ENCODE measurements around the gene LRRC2. TPM values are rescaled to one million over a fixed set of nuclear protein-coding genes. Genes with fewer than 3 reads are reported as not detected.

Gene LRRC2
- total and polyA plus RNA-seq, 4 donors: 0.09 to 3.1 (median 0.73) TPM

DNA sequence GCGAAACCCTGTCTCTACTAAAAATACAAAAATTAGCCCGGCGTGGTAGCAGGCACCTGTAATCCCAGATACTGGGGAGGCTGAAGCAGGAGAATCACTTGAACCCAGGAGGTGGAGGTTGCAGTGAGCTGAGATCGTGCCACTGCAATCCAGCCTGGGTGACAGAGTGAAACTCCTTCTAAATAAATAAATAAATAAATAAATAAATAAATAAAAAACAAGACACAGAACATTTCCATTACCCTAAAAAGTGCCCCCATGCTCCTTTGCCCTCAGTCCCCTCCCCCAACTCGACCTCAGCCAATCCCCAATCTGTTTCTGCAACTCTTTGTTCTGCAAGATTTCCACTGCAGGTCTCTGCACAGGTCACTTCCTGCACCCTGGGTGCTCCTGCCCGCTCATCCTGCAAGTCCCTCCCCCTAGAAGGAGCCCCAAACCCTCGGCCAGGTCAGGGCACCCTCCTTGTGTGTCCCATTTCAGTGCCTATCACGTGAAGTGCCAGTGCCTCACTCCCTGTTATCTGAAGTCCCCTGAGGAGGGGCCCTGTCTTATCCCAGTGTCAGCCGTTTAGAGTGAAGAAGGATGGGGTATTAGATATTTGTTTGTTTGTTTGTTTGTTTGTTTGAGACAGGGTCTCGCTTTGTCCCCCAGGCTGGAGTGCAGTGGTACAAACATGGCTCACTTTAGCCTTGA is 47.4 kb upstream of the LRRC2 start:
- H3K9me3 ChIP-seq (ENCODE audit: control insufficient read depth in 4 of 4, insufficient read depth in 3 of 4, low read length in 3 of 4): no peaks in the 10 kb centered on the region
- peaks cover 0 to 22% (median 3%) of the 10 kb centered on the region in 5 donors for H3K4me1 ChIP-seq (ENCODE audit: control insufficient read depth in 5 of 5, insufficient read depth in 5 of 5, low read length in 5 of 5)
- TF ChIP-seq, protein P1, sequence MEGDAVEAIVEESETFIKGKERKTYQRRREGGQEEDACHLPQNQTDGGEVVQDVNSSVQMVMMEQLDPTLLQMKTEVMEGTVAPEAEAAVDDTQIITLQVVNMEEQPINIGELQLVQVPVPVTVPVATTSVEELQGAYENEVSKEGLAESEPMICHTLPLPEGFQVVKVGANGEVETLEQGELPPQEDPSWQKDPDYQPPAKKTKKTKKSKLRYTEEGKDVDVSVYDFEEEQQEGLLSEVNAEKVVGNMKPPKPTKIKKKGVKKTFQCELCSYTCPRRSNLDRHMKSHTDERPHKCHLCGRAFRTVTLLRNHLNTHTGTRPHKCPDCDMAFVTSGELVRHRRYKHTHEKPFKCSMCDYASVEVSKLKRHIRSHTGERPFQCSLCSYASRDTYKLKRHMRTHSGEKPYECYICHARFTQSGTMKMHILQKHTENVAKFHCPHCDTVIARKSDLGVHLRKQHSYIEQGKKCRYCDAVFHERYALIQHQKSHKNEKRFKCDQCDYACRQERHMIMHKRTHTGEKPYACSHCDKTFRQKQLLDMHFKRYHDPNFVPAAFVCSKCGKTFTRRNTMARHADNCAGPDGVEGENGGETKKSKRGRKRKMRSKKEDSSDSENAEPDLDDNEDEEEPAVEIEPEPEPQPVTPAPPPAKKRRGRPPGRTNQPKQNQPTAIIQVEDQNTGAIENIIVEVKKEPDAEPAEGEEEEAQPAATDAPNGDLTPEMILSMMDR (IDR thresholded peaks at IDR 0.05; ENCODE audit: control extremely low read depth, extremely low read depth): no peak
- WGBS, 2 donors: 86% methylated on average over 10 of the region's 10 CpGs
- no peak overlapping the region for H3K9ac ChIP-seq (ENCODE audit: insufficient read depth in 1 of 2, low read length in 2 of 2)
- no peak for ATAC-seq (ENCODE audit: insufficient read depth, low FRiP score)
- DNase-seq: no peak
- peaks cover 0 to 2% (median 0%) of the 10 kb centered on the region in 3 donors for H3K27me3 ChIP-seq (ENCODE audit: control insufficient read depth in 3 of 3, insufficient read depth in 3 of 3, low read length in 2 of 3)
- no peak overlapping the region for H3K4me3 ChIP-seq
- no peak overlapping the region for H3K27ac ChIP-seq (ENCODE audit: low read depth in 1 of 2, low read length in 1 of 2)
- no peaks in the 10 kb centered on the region for H3K36me3 ChIP-seq (ENCODE audit: control insufficient read depth in 4 of 4, insufficient read depth in 4 of 4, low read length in 4 of 4)

DNA sequence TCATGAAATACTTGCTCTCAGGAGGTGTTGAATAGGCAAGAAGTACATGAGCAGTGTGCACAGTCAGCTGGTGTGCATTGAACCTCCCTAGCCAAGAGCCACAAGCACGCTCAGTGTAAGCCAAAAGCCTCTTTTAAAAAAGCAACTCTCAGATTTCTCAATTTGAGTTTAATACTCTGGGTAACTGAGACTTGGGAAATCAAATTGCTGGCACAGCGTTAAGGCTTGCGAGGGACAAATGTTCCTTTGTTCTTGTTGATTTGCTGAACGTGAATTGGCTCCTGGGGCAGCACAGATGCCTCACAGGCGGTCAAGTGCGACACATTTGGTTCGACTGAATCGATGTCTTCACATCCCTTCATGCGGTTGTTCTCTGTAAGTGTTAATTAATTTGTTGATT is 46.2 kb upstream of the LRRC2 start, which contains the start of gene FAM240A:
Gene FAM240A, plus strand, starts transcription at position 202 of the 400 bp plus-strand sequence. Its CDS starts 159 bp downstream, at position 361.
- Histone ChIP-seq H3K27me3 (ENCODE audit: control insufficient read depth in 3 of 3, insufficient read depth in 3 of 3, low read length in 2 of 3) (peaks cover 0 to 2% (median 0%) of the 10 kb centered on the region in 3 donors), H3K4me3 (no peak within 1 kb of the TSS), H3K27ac (ENCODE audit: low read depth in 1 of 2, low read length in 1 of 2) (no peak within 1 kb of the TSS), H3K4me1 (ENCODE audit: control insufficient read depth in 5 of 5, insufficient read depth in 5 of 5, low read length in 5 of 5) (peaks cover 0 to 22% (median 3%) of the 10 kb centered on the region in 5 donors), H3K36me3 (ENCODE audit: control insufficient read depth in 4 of 4, insufficient read depth in 4 of 4, low read length in 4 of 4) (no peaks in the 10 kb centered on the region), H3K9me3 (ENCODE audit: control insufficient read depth in 4 of 4, insufficient read depth in 3 of 4, low read length in 3 of 4) (no peaks in the 10 kb centered on the region), H3K9ac (ENCODE audit: insufficient read depth in 1 of 2, low read length in 2 of 2) (no peak within 1 kb of the TSS)
- ATAC-seq (ENCODE audit: insufficient read depth, low FRiP score) (no peak), DNase-seq (peak in 2 of 3 donors; percentile 64 to 84)
- WGBS, 2 donors: 58 to 71% methylated on average over 9 of the region's 9 CpGs
- TF ChIP-seq, protein P1 (IDR thresholded peaks at IDR 0.05; ENCODE audit: control extremely low read depth, extremely low read depth): no peak

DNA sequence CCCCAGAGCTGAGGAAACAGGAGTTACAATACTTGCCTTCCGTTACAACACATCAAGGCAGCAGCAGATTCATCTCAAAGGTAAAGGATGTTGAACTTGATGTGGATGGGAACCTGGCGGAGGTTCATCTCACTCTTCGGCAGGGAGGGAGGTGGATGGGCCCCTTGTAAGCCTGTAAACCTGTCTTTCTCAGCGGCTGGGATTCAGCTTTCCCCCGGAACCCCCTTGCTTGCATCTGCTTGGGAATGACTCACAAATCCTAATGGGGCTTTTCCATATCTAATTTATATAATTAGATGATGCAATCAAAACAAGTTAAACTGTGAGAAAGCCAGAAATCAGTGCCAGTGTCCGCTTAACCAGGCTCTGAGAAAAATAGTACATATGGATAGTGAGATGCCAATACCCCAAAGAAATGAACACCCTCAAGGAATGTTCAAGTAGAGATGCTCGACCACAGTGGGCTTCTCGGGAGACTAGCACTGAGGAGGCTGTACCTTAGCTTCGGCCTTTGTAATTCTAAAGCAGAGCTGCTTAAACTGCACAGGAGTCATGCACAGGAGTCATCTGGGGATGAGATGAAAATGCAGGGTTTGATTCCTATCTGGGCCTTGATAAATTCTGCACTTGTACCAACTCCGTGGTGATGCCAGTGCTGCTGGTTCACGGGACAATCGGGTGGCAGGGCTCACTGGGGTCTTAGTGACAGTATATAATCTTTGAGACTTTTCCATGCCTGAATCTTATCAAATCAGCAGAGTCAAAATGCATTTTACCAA is 44.0 kb upstream of the LRRC2 start:
- WGBS, 2 donors: 93 to 94% methylated on average over 12 of the region's 12 CpGs
- TF ChIP-seq, protein P1 (IDR thresholded peaks at IDR 0.05; ENCODE audit: control extremely low read depth, extremely low read depth): no peak
- H3K36me3 ChIP-seq (ENCODE audit: control insufficient read depth in 4 of 4, insufficient read depth in 4 of 4, low read length in 4 of 4): no peaks in the 10 kb centered on the region
- H3K4me1 ChIP-seq (ENCODE audit: control insufficient read depth in 5 of 5, insufficient read depth in 5 of 5, low read length in 5 of 5): peaks cover 0 to 12% (median 3%) of the 10 kb centered on the region in 5 donors
- no peak overlapping the region for H3K4me3 ChIP-seq
- H3K27ac ChIP-seq (ENCODE audit: low read depth in 1 of 2, low read length in 1 of 2): no peak overlapping the region
- no peaks in the 10 kb centered on the region for H3K27me3 ChIP-seq (ENCODE audit: control insufficient read depth in 3 of 3, insufficient read depth in 3 of 3, low read length in 2 of 3)
- DNase-seq (no peak), ATAC-seq (ENCODE audit: insufficient read depth, low FRiP score) (no peak)
- no peak overlapping the region for H3K9ac ChIP-seq (ENCODE audit: insufficient read depth in 1 of 2, low read length in 2 of 2)
- no peaks in the 10 kb centered on the region for H3K9me3 ChIP-seq (ENCODE audit: control insufficient read depth in 4 of 4, insufficient read depth in 3 of 4, low read length in 3 of 4)

All from lung (tissue), 12 donors.